A172 (cell line): Measurements from ENCODE around the gene VDAC1. TPM values are rescaled to one million over a fixed set of nuclear protein-coding genes. Genes with fewer than 3 reads are reported as not detected.
"Not testable (repeated sequence)": the region's sequence is repeated elsewhere in the genome, so short reads cannot be mapped to it uniquely, and the experiment has no call there.

ENCODE experiments used
- DNase-seq: peaks from one replicate; pipeline ENCODE4 v3.0.0-alpha.2; 2015; ENCODE audit warnings: low spot score
- total RNA-seq: library from RNA; depleted of rRNA; stranded (reverse); fragments of >200 nt; shearing (Covaris generic); gene quantifications from 2 replicates; pipeline ENCODE4 v1.2.3, GENCODE V29; 2014

VDAC1 gene
- total RNA-seq, 1 experiment from 2014 or later = 618 TPM

DNA sequence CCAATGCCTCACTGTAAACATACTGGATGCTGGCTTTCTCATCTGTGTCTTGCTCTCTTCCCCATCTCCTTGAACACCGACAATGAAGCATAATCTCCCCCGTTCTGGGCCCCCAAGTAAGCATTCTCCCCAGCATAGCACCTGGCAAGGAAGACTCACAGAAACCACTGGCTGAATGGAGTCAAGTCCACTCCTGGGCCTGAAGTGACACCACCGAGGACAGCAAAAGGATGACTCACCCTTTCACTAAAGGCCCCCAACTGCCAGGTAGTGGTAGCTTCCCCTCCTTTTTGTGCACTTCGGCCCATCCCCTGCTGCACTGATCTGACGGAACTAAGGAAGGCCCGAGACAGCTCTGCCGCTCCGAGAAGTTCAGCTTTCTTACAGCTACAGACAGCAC is 9.4 kb downstream of the VDAC1 start:
- no peak for DNase-seq

DNA sequence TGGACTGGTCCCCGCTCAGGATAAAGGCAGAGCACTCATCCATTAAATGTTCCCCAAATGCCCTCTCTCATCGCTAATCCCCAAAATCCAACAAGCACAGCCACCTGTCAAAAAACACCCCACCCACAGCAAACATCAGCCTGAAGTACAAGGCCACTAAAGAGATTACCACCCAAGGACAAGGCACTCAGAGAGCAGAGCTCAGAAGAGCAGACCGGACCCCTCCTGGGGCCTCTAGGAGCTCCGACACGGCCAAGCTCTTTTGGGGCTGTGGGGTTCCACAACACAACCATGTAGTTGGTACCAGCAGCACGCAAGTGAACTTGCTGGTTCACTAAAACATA is 9.8 kb downstream of the VDAC1 start:
- no peak for DNase-seq

DNA sequence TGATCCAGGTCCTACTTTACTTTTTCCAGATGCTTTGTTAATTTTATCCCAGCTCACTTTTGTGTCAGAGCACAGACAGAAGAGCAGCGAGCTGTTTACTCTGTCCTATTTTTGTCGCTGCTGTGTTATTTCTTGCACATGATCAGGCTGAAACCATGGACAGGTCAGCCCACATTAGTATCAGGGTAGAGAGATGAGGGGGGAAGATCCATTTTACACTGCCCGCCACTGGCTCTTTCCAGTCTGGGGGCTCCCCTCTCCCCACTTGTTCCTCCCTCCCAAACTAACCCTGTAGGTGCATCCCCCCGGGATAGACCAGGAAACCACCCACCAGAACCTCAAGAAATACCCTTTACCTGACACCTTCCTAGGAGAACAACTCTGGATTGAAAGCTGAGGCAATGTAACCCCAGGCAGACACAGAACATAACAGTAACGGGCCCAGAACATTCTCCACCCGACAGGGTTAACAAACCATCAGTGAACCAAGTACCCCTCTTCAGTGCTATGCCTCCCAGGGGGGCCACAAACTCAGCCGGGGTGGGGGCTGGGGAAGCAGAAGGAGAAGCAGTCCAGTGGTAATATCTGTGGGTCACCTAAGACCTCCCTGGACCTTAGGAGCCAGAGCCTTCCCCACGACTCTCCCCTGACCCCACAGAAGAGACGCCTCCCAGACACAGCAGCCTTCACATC is 10.3 kb downstream of the VDAC1 start:
- no peak for DNase-seq

DNA sequence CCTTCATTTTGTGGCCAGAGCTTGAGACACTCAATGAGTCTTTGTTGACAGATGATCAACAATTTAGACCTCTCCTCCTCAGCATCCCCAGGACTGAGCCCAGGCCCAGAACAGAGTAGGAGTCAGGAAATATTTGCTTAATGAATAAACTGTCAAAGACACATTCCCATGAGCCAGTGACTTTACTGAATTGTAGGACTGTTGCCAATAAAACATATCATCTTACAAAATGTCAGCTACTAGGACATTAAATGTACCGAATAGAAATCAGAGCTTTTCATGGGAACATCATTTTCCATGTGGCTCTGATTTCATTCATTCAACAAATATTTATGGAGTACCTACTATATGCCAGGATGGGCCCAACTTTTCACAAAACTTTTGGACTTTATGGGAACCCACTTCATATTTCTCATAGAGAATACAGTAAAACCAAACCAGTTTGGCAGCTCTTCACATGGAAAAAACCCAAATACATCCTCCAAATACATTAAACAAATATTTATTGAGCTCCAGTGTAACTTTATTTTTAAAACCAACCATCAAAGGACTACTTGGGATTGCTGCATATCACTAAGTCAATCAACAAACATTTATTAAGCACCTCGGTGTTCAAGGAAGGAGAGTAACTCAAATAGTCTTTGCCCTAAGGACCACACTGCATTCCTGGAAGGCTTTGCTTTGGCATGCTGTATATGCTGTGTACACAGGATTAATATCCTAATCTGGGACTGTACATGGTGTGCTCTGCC is 11.4 kb downstream of the VDAC1 start:
- DNase-seq = no peak

- DNase-seq = no peak
Measured at GRCh38 chr5:133992429-133993155, 12.2 kb downstream of the VDAC1 start.

DNA sequence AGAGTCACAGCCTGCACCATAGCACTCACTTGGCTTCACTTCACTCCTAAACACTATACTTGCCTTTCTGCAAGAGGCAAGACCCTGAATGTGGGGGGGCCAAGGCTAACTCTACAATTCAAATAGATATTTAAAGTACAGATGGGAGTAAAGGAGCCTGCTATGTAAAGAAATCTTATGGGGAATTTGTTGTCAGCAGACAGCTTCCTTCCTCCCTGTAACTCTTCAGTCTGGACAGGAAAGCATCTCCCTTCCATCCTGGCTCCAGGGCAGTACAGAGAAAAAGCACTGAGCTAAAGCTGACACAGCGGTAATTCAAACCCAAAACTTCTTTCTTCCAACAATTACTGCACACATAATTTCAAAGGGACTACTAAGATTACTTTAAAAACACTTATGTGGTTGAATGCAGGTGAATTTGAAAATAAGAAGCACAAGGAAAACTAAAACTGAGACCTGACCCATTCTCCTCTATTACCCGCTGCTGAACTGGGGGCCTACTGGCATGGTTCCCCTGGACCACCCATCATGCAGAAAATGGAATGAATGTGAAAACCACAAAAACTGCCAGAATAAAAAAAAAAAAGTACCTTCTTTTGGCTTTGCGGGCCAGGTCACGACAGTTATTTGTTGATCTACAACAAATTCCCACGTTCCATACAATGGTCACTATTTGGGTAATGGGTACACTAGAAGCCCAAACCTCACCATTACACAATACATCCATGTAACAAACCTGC is 13.4 kb downstream of the VDAC1 start:
- DNase-seq = no peak

DNA sequence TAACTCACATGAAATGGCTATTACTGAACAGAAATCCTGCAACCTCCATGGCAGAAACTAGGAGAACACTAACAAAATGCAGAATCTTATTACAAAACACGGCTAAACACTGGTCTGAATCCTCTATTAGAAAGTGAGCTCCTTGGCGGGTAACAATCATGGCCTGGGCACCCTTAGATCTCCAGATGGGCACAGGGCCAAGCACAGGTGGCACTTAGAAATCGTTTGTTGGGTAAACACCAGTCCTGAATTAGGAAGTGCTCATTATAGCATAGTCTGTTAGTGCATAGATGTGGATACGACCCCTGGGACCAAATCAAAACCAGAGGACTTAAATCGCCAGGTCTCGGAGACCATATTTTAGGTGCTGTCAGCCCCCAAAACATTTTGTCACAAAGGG is 14.4 kb downstream of the VDAC1 start:
- DNase-seq = no peak

- DNase-seq = no peak
Measured at GRCh38 chr5:133985540-133986180, 19.1 kb downstream of the VDAC1 start.

GRCh38 chr5:133983674-133984073 is 21.1 kb downstream of the VDAC1 start:
- no peak for DNase-seq

- no peak for DNase-seq
Measured at GRCh38 chr5:133981714-133982113, 23.1 kb downstream of the VDAC1 start.

DNA sequence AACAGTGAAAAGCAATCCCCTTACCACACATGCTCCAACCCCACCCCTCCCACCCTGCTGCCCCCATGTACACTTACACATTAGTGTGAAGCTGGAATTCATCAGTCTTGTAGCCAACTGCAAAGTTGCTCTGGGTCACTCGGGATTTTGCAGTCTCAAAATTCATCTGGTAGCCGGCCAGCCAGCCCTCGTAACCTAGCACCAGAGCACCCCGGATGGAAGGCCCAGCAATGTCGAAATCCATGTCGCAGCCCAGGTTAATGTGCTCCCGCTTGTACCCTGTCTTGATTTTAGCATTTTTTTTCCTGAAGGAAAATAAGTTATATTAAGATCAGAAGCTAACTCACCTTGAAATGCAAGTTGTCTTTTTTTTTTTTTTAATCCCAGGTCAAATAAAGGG is 24.1 kb downstream of the VDAC1 start:
- DNase-seq = no peak

DNA sequence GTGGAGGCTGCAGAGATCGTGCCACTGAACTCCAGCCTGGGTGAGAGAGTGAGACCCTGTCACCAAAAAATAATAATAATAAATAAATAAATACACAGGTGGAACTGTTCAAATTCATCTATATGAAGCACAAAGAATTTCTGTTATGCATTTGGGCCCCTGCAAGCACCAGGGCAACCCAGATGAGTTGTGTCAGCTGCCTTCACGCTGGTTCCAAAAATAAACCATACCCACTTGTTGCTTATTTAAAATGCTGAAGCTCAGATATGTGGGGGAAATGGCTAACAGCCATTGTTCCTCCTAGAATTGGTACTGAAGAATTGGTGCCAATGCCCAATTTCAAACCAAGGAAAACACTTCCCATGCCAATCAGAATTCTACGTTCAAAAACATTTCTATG is 25.8 kb downstream of the VDAC1 start:
- DNase-seq = no peak

- DNase-seq = peak; percentile 73
Measured at GRCh38 chr5:133977858-133978257, 26.9 kb downstream of the VDAC1 start.

DNA sequence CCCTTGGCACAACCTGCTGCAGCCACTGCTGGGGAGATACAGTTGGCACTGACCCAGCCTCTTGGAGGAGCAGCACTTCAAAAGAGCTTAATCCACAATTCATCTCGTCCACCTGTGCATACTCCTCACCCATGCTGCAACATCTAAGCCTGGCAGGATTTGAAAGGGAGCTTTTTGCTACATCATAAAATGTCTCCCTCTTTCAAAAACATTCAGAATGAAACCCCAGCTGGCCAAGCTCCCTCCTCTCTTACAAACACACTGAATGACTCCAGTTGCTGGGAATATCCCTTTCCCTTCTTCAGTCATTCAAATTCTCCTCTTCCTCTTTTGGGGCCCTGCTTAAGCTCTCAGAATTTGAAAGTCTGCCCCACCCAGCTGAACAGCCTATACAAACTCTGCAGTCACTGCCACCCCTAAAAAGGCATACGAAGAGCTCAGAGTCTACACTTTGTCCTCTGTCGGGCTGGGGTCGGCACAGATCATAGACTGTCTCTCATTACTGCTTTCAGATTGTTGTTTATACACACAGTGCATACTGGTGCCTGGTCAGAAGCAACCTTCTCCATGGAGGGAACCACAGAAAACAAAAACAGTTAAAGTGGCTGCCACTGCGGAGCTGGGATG is 27.5 kb downstream of the VDAC1 start:
- DNase-seq = peak; percentile 45

- DNase-seq = not testable (repeated sequence)
Measured at GRCh38 chr5:133975546-133975945, 29.2 kb downstream of the VDAC1 start.

DNA sequence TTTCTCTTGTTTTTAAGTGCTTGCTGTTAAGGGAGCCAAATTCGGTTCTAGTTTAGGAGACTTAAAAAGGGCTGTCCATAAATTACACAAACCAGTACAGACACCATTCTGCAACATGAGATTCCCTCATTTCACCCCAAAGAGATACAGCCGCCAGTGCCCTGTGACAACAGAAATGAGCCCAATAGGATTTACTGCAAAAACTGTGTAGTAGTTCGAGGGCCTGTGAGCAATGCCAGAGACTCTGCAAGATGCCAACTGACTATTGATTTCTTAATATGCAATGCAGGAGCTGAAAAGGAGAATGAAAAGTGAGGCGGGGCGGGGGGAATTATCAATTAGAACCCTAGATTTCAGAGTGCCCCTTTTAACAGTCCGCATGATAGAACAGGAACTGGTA is 30.6 kb downstream of the VDAC1 start:
- DNase-seq = no peak

- no peak for DNase-seq
Measured at GRCh38 chr5:133970325-133970909, 34.4 kb downstream of the VDAC1 start.

DNA sequence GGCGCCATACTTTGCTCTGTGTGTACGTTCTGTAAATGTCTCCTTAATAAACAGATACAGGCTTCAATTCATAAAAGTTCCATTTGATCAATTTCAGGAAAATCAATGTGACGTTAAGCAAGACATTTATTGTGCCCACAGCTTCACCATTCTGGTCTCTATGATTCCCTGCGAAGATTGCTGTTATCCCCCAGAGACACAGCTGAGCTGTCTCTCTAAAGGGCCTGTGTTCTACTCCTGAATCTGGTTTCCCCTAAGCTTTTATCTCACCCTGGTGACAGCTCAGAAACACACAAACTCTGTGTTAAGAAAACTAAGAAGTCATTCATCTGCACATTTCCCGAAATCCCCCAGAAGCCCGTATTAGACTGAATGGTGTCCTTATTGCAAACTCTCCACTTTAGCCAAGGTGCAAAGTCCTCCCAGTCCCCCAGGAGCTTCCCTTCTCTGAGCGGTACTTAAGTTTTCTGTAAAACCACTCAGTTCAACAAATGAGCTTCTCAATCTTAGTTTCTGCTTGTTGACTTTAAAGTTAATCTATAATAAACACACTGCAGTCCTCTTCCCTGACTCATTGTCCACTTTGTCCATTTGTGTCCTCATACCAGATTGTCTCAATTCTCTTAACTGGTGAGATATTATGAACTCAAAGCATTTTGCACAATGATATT is 35.0 kb downstream of the VDAC1 start:
- no peak for DNase-seq

GRCh38 chr5:133968204-133968980 is 36.4 kb downstream of the VDAC1 start, which contains the start of gene C5orf15:
C5orf15 (minus strand) TSS chr5:133968625; CDS start chr5:133968584, 41 bp downstream.
- peak; percentile 94 for DNase-seq
